ENCODE data around the gene TUBB. TPM values are rescaled to one million over a fixed set of nuclear protein-coding genes. Genes with fewer than 3 reads are reported as not detected.
"Not testable (repeated sequence)": the region's sequence is repeated elsewhere in the genome, so short reads cannot be mapped to it uniquely, and the experiment has no call there.

The TUBB gene
- total and polyA plus RNA-seq, 2 of the 4 experiments (the other 2 are of a cell fraction): 1,401 to 2,004 TPM

GRCh38 chr6:30723843-30724741 lies 3.9 kb downstream of the TUBB start:
- H3K4me3 ChIP-seq (ENCODE audit: insufficient read depth, low read depth, low read length); H3K27ac ChIP-seq (ENCODE audit: insufficient read depth, low read length); H3K9ac ChIP-seq (ENCODE audit: low read depth, low read length); H3K9me1 ChIP-seq (ENCODE audit: insufficient read depth, low read length); H2AFZ ChIP-seq (replicated peaks; ENCODE audit: low read length, poor library complexity); H3K4me2 ChIP-seq (ENCODE audit: low read depth, low read length); H3K9me3 ChIP-seq (ENCODE audit: control insufficient read depth, insufficient read depth, low read length); H4K8ac ChIP-seq (ENCODE audit: low read depth in 2 of 2, low read length in 2 of 2); H3K4ac ChIP-seq (ENCODE audit: low read depth, low read length); POLR2A ChIA-PET (ENCODE audit: unreplicated experiment); H4K5ac ChIP-seq (ENCODE audit: low read depth, low read length); H3K23ac ChIP-seq (ENCODE audit: low read depth, low read length); intact Hi-C loops (cut with micrococcal nuclease); H3K4me1 ChIP-seq (ENCODE audit: control insufficient read depth, insufficient read depth, low read length); H2AK5ac ChIP-seq (ENCODE audit: low read depth, low read length); H2BK5ac ChIP-seq (ENCODE audit: low read depth, low read length, poor library complexity, severe bottlenecking); H3K14ac ChIP-seq (replicated peaks; ENCODE audit: low read depth, low read length); DNase-seq; H3K18ac ChIP-seq (ENCODE audit: low read depth, low read length); ATAC-seq (ENCODE audit: low read depth); H2BK120ac ChIP-seq (ENCODE audit: low read depth, low read length); H2BK20ac ChIP-seq (ENCODE audit: low read depth, low read length); H2BK15ac ChIP-seq (ENCODE audit: low read depth, low read length); H4K91ac ChIP-seq (ENCODE audit: insufficient read depth, low read depth, low read length); H2AK9ac ChIP-seq (replicated peaks; ENCODE audit: low read depth, low read length, poor library complexity); dilution Hi-C loops (cut with HindIII; ENCODE audit: low sequenced_read_pairs, unreplicated experiment); H3K27me3 ChIP-seq (ENCODE audit: control insufficient read depth, insufficient read depth, low read length); H3K56ac ChIP-seq (ENCODE audit: extremely low read depth, insufficient read depth, low read length): not testable (repeated sequence)
- 71% methylated on average over 6 of the region's 29 CpGs; no CpG with 5 or more reads in 1 of the 2 experiments for WGBS, 2 experiments (ENCODE audit: extremely low coverage in 2 of 2, insufficient read length in 1 of 2)
- BruUV-seq (replicated peaks): TSS peak; percentile 82
- in situ Hi-C loops (cut with MboI; ENCODE audit: low sequenced_read_pairs): loop anchor here (5.0 kb wide), 1 partner anchor 42 kb away; no protein-coding TSS in a partner anchor
- H3K79me1 ChIP-seq (ENCODE audit: low read depth in 1 of 2, low read length in 2 of 2): peaks cover 8 to 30% of the 10 kb centered on the region in 2 experiments; a peak in 3 of 4 replicates
- H4K20me1 ChIP-seq (ENCODE audit: insufficient read depth, low read length): peaks cover 59% of the 10 kb centered on the region
- CTCF ChIA-PET: interaction anchor here (0.9 to 1.4 kb wide), 3 partner anchors 10 to 45 kb away, joined by 3 to 8 read pairs (median 3); no protein-coding TSS in a partner anchor
- peaks cover 48% of the 10 kb centered on the region for H3K36me3 ChIP-seq (ENCODE audit: control insufficient read depth, insufficient read depth, low read length)
